ENCODE data around the gene TEX29.

The TEX29 gene

DNA sequence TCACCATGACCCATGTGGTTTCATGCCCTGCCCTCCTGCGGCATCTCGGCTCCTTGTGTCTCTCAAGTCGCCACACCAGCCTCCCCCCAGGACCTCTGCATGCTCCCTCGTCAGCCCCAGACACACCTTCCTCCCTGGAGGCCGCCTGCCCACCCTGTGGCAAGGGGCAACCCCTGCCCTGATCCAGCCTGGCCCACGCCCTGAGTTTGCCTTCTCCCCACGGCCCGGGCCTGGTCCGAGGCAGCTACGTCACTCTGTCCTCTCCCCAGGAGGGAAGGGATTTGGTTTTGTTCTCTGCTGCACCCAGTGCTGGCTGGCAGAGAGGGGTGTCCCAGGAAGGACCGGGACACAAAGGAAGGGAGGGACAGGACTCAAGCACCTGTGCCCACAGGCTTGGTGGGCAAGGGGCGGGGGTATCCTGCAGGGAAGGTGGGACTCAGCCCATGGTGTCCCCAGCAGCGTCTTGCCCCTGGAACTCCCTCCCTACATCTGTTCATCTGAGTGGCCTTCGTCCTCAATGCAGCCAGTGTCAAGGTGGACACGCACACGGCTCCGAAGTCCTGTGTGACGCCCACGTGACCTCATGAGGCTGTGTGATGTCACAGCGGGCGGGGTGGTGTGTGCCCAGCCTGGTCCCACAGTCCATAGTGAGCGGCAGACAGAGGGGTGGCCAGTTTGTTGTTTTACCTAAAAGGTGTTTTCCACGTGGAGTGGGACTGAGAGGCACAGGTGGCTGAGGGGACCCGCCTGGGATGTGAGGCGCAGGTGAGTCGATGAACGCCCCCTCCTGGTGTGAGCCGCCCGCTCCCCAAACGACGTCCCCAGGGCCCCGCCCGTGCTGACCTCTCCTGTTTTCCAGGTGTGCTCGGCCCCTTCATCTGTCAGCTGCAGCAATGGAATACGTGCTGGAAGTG, at the start of gene TEX29:
Gene TEX29, plus strand, starts transcription at position 645 of the 914 bp plus-strand sequence. Its CDS starts 249 bp downstream, at position 894.
- no peak for DNase-seq (ENCODE audit: low read depth in 2 of 2)

DNA sequence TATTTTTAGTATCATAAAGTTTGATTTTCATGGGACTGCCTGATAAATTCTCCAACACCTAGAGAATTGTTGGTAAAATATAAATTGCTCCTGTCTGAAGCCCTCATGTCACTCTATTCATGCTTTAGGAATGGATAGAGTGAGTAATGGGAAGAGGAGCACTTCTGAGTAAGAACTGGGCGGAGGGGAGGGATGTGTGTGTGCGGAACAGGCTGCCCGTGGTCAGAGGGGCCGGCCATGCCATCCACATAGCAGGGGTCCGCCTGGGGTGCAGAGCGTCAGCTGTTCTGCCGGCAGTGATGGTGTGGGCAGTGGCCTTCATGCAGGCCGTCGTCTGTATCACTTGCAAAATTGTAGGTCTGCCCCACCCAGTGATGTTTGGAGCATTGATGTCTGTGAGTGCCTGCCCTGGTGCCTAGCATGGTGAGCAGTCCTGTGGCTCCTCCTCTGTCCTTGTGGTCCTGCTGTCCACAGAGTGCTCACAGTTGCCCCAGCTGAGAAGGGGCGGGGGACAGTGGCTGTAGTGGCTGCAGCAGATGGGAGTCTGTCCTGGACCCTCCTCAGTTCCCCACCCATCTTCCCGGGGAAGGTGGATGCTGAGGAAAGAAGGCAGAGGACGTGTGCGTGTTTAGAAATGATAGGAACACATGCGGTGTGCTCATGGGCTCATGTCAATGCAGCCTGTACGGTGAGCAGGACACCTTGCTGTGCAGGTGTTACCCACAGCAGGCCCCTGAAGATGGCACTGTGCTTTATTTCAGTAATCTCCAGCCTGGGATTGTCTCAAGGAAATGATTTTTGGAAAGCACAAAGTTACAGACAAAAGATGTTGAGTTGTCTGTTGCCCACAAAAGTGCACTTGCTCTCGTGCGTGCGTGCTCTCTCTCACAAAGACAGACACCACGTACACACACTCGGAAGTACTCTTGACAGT, 49.4 kb upstream of the TEX29 start:
- no peak for DNase-seq (ENCODE audit: low read depth in 2 of 2)

DNA sequence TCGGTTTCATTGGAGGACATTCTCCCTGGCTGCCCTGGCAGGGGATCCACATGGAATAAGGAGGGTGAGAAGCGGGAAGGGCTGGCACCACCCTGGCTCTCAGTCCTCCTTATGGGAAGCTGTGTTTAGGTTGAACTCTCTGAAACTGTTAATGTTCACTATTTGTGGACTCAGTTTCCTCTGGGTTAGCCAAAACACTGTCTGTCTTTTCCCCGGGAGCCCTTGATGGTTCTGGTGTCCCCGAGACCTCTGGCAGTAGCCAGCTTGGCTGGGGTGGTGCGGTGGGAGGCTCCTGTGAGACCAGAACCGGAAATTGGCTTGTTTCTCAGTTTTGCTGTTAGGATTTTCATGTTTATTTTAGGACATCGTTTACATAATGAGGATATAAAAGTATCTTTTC, 48.3 kb upstream of the TEX29 start:
- no peak for DNase-seq (ENCODE audit: low read depth in 2 of 2)

DNA sequence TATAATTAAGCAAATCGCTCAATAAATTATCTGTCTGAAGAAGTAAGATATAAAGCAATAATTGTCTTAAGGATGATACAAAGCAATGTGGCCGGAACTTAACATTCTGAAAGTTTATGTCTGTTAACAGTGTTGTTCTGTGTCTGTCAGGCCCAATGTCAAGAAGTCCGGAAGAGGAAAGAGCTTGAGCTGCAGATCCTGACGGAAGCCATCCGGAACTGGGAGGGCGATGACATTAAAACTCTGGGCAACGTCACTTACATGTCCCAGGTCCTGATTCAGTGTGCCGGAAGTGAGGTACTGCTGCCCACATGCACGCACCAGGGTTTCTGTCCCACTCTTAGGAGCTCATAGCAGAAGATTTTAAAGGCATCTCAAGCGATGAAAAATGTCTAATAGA, 45.1 kb upstream of the TEX29 start:
- DNase-seq (ENCODE audit: low read depth in 2 of 2), result no peak

DNA sequence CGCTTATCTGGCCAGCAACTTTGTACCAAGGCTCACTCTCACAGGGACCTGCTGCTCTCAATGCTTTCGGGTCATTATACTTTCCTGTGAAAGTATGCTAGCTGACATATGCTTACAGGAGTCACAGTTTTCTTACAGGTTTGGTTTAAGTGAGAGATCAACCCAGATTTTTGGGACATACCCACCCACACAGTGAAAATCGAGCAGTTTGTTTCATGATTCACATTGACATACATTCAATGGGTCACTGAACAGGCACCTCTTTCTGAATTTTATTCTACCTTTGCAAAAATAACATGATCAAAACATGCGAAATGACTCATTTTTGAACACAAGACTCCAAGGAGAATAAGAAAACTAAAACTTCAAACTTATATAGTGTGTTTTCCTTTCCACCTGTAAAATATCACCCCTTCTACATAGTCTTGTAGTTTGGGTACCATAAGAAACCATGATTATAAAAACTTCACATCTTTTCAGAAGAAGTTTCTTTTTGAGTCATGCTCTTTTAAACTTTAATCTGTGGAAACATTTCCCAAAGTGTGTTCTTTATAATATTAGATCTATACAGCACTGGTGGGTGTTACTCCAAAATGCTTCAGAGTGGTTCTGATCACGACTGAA, 44.3 kb upstream of the TEX29 start:
- no peak for DNase-seq (ENCODE audit: low read depth in 2 of 2)

DNA sequence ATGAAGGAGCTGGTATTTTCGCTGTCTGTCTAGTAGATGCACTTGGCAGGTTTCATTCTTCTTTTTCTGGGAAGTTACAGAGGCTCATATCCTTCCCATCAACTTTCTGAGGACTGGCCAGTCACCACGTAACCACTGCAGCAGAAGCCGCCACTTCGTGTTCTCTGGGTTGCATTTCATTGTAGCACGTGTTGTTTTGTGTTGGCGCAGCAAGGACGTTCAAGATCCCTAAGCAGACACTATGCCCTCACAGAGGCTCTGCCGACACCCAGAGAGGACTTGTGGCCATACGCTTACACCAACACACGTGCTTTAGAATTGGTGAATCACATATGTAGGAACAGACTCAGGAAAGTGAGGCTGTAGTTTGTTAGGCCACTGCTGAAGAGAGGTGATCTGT, 42.2 kb upstream of the TEX29 start:
- no peak for DNase-seq (ENCODE audit: low read depth in 2 of 2)

DNA sequence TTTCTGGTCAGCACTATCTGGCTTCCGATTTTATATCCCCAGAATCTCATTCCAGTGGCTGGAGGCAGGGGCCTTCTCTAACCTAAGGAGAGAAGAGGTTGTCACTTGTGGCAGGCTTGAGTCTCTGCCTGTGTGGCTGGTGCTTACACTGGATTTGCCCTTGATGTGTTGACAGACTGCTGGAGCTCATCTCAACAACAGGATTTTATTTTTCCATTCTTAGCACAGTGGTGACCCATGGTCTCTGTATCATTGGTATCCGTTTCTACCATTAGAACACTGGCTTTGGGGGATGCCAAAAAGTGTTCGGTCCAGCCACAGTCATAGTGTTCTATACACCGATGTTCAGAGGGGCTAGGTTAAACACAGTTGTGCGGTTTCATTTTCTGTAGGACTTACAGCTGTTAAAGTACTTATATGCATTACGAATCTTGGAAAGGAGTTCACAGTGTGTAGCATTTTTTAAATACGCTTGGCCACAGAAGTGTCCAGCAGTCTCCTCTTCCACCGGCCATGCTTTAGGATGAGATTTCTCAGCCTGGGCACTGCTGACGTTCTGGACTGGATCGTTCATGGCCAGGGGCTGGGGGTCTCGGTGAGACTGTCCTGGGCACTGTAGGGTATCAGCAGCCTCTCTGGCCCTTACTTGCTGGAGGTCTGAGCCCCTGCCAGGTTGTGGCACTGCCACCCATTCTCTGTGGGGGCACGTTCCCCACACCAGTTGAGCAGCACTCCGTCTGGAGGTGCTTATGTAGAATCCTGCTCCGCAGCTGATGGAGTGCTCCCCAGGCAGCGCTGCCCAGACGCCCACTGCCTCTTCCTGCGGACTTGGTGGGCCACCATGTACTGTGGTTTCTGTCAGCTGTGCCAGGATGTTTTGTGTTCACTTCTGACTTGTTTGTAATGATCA, 41.4 kb upstream of the TEX29 start:
- DNase-seq (ENCODE audit: low read depth in 2 of 2), result no peak

DNA sequence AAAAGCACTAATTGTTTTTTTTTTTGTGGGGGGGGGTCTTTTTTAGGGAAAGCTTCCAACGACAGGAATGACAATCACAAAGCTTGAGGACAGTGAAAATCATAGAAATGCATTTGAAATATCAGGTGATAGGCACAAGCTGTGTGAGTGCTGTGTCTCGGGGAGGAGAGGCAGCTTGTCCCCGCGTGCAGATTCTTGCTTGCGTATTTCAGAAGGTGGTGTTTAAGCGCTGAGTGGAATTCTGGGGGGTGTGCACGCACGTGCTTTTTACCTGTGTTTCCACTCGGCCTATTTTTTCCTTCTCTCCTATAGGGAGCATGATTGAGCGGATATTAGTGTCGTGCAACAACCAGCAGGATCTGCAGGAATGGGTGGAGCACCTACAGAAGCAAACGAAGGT, 40.2 kb upstream of the TEX29 start:
- DNase-seq (ENCODE audit: low read depth in 2 of 2), result no peak

DNA sequence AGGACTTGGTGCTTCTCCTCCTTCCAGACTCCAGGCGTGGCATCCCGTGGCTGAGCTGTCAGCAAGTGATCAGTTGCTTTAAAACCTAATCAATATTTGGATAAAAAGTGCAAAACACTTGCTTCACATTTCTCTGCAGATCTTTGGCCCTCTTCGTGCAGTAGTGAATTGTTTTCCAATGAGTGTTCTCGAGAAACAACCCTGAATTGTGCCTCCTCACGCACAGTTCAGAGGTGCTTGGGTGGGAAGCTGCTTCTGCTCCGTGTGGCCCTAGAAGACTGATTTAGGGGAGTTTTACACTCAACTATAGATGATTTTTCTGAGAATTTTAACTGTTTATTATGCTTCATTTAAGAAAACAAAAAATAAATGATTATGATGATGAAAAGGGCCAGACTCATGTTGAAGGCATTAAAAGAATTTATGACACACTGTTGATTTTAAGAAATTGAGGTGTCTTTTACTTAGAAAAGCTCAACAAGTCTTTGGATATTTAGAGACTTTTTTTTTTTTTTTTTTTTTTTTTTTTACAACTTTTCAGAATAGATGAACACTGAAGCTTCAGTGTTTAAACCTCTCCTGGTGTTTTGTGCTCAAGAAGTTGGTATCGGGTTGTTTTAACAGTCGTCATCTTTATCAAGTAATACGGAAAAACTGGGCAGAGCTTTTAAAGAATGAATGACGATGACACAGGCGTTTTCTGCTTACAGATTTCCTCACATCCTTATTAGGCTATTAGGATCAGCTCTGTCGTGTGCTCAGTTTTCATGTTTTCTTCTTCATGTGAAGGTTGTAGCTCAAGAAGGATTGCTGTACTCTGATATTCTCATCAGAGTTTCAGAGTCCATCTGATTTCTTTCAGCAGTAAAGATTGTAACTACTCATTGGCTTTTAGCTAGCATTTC, 39.5 kb upstream of the TEX29 start:
- no peak for DNase-seq (ENCODE audit: low read depth in 2 of 2)

DNA sequence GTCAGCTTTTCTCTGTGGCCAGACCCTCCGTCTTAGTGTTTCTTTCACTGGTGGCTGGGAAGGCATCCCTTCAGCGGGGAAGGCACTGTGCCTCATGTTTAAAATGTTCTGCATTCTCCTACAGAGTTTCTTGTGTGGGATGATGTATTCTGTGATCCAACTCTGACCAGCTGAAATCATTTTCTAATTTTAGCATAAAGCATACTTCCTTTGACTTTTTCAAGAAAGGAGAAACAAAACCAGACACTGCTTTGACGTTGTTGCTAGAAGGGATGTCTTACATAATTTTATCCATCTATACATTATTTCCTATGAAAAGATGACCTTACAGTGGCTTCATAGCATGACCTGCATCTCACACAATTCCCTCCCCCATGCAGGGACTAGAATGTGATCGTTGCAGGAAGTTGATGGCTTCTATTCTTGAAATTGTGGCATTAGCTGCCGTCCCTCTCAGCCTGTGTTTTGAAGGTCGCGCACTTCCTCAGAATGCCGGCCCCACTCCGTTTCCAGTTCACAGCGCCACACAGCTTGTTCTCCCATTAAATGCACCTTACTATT, 38.6 kb upstream of the TEX29 start:
- DNase-seq (ENCODE audit: low read depth in 2 of 2), result no peak

DNA sequence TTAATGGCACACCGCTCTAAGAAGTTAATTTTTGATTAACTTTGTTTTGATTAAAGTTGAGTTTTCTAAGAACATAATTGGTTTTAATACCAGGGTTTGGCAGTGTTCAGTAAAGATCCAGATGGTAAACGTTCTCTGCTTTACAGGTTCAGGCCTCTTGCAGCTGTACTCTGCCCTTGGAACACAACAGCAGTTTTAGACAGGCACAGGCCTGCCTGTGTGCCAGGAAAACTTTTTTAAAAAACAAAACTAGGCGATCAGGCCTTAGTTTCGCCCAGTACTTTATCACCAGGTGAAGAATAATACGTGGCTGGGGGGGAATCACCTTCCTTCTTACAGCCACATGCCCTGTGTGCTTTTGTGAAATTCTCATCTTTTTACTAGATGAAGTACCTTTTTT, 38.0 kb upstream of the TEX29 start:
- no peak for DNase-seq (ENCODE audit: low read depth in 2 of 2)

DNA sequence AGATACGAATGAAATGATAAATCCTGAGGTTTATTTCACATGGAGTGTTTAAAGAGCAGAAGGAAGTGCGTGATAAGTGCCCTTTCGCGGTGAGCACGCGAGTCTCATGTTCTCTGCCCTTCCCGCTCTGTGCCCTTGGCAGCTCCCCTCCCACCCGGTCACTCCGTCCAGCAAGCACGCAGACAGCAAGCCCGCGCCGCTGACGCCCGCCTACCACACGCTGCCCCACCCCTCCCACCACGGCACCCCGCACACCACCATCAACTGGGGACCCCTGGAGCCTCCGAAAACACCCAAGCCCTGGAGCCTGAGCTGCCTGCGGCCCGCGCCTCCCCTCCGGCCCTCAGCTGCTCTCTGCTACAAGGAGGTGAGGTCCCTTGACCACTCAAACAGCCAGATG, 37.4 kb upstream of the TEX29 start:
- DNase-seq (ENCODE audit: low read depth in 2 of 2), result no peak

DNA sequence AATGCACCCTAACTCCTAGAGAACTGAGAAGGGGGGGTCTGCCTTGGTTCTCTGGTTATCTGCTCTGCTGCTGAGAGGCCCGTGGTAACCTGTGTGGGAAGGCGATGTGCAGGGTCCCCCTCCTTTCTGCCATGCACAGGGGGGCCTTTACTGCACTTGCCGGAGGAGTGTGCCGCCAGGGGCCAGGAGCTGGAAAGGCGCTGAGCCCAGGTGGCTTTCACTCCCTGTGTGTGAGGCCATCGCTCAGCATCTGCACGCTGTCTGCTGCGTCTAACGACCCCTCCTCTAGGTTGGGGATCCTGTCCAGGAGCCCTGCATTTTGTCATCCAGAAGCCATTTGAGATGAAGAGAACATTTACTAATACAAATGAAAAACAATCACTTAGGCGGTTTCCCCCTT, 37.0 kb upstream of the TEX29 start:
- no peak for DNase-seq (ENCODE audit: low read depth in 2 of 2)

DNA sequence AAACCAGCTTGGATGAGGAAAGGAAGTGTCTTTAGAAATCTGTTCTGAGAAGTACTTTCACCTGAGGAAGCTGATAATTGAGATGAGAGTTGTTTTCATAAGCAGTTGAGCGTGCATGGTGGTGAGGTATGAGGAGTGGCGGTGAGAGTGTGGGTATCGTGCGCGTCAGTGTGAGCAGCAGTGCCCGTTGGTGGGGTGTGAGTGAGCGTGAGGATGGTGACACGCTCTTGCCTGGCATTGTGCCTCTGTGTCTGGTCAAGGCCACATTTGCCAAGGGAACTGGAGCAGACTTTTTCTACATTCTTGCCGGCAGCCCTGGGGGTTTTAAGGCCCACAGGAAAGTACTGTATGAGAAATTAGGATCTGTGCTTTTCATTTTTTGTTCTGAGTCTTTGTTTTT, 36.5 kb upstream of the TEX29 start:
- DNase-seq (ENCODE audit: low read depth in 2 of 2), result no peak

DNA sequence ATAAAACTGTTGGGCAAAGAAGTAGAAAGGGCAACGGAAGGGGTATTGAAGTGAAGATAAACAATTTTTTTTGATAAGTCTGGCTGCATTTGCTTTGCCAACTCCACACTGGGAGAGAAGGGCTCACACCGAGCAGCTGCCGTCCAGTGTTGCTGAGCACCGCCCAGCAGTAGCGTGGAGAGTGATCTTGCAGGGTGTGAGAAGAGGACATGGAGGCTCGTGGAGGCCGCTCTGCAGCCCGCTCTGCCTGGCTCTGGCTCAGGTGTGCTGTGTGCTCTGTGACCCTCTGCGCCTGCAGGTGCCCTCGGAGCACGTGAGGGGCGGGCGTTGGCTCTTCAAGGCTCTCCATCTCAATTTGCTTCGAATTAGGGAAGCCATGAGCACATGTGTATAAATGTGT, 35.9 kb upstream of the TEX29 start:
- no peak for DNase-seq (ENCODE audit: low read depth in 2 of 2)

DNA sequence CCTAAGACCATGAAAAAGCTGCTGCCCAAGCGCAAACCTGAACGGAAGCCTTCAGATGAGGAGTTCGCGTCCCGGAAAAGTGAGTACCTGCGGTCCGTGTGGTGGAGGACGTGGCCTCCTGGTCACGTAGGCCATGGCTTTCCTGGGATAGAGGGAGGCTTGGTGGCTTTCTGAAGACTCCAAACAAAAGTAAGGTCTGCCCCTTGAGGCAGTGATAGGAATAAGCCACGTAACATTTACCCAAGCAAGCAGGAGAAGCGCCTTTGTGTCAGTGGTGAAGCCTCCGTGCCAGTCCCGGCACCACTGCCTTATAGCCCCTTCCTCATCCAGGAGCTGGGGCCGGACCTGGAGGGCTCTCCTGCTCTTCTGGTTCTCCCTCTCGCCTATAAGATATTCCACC, 34.3 kb upstream of the TEX29 start:
- no peak for DNase-seq (ENCODE audit: low read depth in 2 of 2)

DNA sequence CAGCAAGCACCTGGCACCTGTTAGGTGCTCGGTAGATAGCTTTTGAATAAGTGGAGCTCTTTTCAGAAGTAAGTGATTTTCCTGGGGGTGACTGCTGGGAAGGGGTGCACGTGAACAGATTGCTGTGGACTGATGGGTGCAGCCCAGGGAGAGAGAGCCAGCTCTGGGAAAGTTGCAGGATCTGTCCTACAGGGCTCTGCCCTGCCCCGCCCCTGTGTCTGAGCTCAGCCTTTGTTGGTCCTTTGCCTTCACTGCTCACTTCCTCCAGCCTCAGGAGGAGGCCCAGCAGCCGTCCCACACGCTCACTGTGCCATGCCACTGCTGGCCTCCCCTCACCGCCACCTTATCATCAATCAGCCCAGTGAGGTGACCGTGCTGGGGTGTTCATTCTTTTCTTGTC, 33.7 kb upstream of the TEX29 start:
- DNase-seq (ENCODE audit: low read depth in 2 of 2), result no peak

DNA sequence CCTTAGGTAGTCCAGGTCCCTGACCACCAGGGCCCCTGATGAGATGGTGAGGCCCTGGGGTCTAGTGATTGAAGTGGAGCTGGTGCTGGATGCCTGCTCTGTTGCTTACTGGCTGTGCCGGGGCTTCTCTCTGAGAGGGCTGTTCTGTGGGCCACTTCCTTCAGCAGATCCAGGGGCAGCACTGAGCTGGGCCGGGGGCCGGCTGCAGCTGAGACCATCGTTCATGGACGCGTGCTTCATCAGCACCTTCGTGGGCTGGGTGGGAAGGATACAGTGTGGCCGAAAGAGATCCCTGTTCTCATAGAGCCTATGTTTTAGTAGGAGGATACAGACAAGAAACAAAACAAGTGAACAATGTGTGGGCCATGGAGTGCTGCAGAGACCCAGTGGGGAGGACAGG, 33.2 kb upstream of the TEX29 start:
- DNase-seq (ENCODE audit: low read depth in 2 of 2), result no peak

DNA sequence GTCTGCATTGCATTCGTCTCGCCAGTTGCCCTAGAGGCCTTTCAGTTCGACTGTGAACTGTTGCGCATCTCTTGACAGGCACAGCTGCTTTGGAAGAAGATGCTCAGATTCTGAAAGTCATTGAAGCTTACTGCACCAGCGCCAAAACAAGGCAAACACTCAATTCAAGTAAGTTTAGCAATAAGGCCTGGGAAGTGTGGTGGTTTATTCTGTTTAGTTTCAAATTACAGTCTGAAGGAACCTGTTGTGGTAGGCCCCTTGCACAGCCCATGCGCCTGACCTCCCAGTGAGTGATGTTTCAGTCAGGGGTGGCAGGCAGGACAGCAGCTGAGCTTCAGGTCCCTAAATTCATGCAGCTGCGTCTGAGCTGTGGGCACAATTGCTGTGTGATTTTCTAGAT, 32.2 kb upstream of the TEX29 start:
- no peak for DNase-seq (ENCODE audit: low read depth in 2 of 2)

DNA sequence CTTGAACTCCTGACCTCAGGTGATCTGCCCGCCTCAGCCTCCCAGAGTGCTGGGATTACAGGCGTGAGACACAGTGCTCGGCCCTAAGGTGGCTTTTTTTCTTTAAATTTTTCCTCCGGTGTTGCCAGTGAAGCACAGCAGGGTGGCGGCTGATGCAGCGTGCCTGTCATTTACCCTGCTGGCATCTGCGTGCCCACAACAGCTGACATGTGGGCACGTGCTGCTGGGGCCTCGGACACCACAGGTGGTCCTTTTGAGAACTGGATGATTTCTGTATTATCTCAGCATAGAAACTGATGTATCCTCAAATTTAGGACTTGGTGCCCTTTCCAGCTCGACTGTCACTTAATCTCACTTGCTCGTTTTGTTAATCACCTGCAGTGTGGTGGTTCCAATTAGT, 31.2 kb upstream of the TEX29 start:
- DNase-seq (ENCODE audit: low read depth in 2 of 2), result no peak
